ENCODE data around the gene CYP46A1.

The CYP46A1 gene

GRCh38 chr14:99731547-99732435 lies 47.7 kb downstream of the CYP46A1 start:
- DNase-seq, result no peak

GRCh38 chr14:99732436-99733210 lies 48.5 kb downstream of the CYP46A1 start:
- DNase-seq, result no peak

DNA sequence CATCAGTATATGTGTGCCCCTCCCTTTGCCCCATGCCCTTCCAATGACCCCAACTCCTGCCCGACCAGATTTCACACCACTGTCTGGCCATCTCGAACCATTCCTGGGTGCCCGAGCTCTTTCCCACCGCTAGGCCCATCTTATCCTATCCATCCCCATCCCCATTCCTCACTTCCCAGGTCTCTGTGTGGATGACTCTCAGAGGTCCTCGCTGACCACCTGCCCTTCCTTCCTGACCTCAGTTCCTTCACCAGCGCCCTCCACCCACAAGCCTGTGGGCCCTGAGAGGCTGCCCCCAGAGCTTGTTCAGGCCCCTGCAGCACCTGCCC lies 49.1 kb downstream of the CYP46A1 start:
- no peak for DNase-seq

GRCh38 chr14:99733540-99734405 lies 49.7 kb downstream of the CYP46A1 start:
- DNase-seq, result no peak

GRCh38 chr14:99734406-99735051 lies 50.4 kb downstream of the CYP46A1 start:
- no peak for DNase-seq

DNA sequence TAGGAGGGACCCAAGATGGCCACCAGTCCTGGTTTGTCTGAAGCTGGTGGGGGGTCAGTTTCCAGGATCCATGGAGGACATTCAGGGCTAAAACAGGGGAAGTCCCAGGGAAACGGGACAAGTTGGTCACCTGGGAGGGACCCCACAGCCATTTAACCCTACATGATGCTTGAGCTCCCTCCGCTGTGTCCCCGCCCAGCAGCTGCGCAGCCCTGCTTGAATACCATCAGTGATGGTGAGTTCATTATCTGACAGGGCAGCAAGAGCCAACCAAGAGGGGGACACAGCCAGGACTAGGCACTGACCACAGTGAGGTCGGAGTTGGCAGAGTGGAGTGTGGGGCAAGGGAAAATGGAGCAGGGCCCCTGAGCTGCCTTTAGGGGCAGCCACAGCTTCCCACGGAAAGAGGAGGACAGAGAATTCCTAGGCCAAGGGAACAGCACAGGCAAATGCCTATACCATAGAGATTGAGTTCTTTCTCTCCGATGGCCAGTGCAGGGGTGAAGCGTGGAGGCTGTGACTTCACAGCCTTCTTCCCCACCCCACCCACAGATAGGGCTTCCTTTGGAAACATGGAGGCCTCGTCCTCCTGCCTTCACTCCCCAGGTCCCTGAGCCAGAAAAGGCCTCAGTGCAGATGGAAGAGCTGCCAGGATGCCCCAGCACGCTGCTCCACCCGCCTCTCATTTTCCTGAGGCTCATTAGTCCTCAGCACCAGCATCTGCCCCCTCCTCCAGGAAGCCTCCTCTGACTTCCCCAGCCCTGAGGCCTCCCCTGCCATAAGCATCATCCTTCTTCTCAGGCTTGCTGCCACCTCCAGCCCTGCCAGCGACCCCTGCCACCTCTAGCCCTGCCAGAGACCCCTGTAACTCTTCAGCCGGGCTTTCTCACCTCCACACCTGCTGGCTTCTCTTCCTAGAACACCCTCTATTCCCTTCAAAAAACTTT lies 51.4 kb downstream of the CYP46A1 start:
- no peak for DNase-seq

DNA sequence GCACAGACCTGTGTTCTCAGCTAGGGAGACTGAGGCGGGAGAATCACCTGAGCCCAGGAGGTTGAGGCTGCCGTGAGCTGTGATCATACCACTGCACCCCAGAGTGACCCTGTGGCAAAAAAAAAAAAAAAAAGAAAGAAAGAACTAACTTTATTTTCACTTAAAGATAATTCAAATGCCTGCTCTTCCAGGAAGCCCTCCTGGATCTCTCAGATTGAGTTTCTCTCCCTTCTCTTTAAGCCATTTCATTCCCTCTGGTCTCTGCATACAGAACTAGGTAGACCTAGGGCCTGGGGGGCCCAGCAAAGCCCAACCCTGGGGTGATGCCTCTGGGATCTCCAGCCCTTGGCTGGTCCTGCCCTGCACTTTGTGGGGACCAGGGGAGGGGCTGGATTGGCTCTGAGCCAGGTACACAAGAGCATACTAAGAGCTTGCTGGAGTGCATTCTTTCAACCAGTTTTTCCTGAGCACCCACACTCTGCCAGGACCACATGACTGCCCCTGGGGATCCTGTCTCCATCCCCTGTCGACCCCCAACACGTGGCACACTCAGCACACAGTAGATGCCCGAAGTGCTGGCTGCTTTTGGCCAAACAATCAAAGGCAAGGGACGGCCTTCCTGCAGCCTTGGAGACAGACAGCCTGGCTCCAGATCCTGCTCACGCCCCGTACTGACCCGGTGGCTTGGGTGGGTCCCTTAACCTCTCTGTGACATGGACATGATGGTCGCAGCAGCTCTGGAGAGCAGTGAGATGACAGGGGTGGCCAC lies 52.7 kb downstream of the CYP46A1 start:
- DNase-seq, result no peak

DNA sequence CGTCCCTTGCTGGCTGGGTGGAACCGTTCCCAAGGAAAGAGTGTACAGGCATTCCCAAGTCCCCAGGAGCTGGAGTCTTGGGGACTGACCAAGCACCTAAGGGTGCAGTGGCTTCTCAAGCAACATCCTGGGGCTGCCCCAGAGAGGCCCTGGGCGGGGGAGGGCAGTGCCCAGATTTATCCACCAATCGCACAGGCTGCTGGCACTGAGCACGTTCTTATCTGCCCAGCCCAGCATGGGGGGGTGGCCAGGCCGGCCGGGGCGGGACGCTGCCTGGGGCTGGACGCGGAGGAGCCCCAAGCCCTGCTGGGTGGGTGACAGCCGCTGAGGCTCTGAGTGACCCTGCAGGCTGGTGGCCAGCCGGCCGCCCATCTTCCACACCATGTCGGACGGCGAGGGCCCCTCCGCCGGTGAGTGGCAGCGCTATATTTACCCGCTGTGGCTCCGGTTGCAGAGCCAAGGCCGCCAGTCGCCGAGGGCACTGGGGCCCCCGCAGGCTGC lies 53.4 kb downstream of the CYP46A1 start:
- no peak for DNase-seq

GRCh38 chr14:99737956-99738667 lies 54.0 kb downstream of the CYP46A1 start:
- no peak for DNase-seq

- no peak for DNase-seq
Measured at GRCh38 chr14:99740411-99740810, 56.3 kb downstream of the CYP46A1 start.

DNA sequence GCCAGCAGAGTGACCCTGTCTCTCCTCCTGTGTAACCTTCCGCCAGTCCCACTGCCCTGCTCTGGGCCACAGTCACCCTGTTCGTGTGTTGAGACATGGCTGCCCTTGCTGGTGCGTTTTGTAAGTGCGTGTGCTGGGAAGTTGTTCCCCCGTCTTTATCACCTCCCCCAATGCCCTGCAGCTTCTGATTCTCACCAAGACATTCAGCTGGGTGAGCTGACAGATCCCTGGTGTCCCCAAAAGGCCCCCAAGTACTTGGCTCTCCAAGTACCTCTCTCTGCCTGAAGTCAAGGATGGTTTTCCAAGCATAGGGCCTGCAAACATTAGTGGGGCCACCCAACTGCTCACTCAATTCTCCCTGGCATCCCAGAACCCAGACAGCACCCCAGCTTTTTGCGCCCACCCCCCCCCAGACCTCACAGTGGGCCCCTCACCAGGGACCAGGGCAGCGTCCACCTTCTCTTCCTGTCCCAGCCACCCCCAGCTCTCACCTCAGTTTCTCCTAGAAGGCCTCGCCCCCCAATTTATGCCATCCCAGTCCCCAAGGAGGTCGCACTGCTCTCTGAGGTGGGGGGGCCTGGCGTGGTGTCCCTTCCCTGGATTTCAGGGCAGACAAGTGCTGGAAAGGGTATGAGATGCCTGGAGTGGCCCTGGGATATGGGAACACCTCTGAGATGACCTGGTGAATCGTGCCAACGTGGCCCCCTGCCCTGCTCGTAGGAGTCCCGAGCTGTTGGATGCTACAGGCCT lies 57.3 kb downstream of the CYP46A1 start:
- DNase-seq, result no peak

DNA sequence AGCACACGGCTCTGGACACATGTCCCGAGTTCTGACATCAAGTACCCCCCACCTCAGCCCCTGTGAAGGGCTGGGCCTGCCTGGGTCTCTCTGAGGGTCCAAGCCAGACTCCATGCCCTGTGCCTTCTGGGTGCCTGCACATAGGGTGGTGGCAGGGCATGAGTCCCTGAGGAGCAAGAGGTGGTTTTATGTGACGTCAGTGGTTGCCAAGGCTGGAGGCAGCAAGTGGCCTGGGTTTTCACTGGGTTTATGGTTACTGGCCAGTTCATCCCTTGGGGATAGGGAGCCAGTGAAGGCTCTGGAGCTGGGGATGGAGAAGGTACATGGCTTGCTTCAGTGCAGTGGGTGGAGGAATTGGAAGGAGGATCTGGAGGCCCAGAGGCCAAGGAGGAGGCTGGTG lies 58.0 kb downstream of the CYP46A1 start:
- no peak for DNase-seq

- no peak for DNase-seq
Measured at GRCh38 chr14:99742509-99743487, 58.7 kb downstream of the CYP46A1 start.

- DNase-seq, result no peak
Measured at GRCh38 chr14:99744199-99744872, 60.2 kb downstream of the CYP46A1 start.

GRCh38 chr14:99744873-99745224 lies 60.8 kb downstream of the CYP46A1 start:
- no peak for DNase-seq

GRCh38 chr14:99745307-99745951 lies 61.3 kb downstream of the CYP46A1 start:
- DNase-seq, result no peak

- no peak for DNase-seq
Measured at GRCh38 chr14:99747167-99747566, 63.1 kb downstream of the CYP46A1 start.
